Limb (tissue), 2 donors: ENCODE results near the gene DOCK9.
A peak's percentile ranks its signal among the peaks of the same experiment; 100 is the strongest.

Experiments
- DNase-seq, 2 donors: peaks; one replicate each; pipeline ENCODE4 v3.0.0-alpha.2; 2016; ENCODE audit errors: extremely low spot score in 2 of 2

DOCK9 gene

GRCh38 chr13:98945863-98946605, 31.8 kb downstream of the DOCK9 start:
- DNase-seq = no peak

- no peak for DNase-seq
These were observed 33.5 kb downstream of the DOCK9 start for GRCh38 chr13:98944336-98944735.

- no peak for DNase-seq
These were observed 34.9 kb downstream of the DOCK9 start for GRCh38 chr13:98942997-98943396.

- DNase-seq = no peak
These were observed 35.4 kb downstream of the DOCK9 start for GRCh38 chr13:98942485-98942884.

- no peak for DNase-seq
These were observed 36.3 kb downstream of the DOCK9 start for GRCh38 chr13:98941536-98941935.

GRCh38 chr13:98941126-98941525, 36.7 kb downstream of the DOCK9 start:
- DNase-seq = no peak

- no peak for DNase-seq
These were observed 37.4 kb downstream of the DOCK9 start for GRCh38 chr13:98940325-98941001.

- peak in 1 of 2 donors; percentile 63 for DNase-seq
These were observed 38.1 kb downstream of the DOCK9 start for GRCh38 chr13:98939660-98940191.

- no peak for DNase-seq
These were observed 39.1 kb downstream of the DOCK9 start for GRCh38 chr13:98938801-98939200.

GRCh38 chr13:98937911-98938381, 39.9 kb downstream of the DOCK9 start:
- no peak for DNase-seq

GRCh38 chr13:98934243-98934642, 43.6 kb downstream of the DOCK9 start:
- DNase-seq = no peak

- peak; percentile 69 to 70 for DNase-seq
These were observed 47.7 kb downstream of the DOCK9 start for GRCh38 chr13:98930151-98930591.

GRCh38 chr13:98927951-98928927, 49.6 kb downstream of the DOCK9 start:
- DNase-seq = peak in 1 of 2 donors; percentile 48

GRCh38 chr13:98925949-98926348, 51.9 kb downstream of the DOCK9 start:
- DNase-seq = no peak

GRCh38 chr13:98923641-98924397, 54.0 kb downstream of the DOCK9 start:
- no peak for DNase-seq

- no peak for DNase-seq
These were observed 55.6 kb downstream of the DOCK9 start for GRCh38 chr13:98922306-98922705.

GRCh38 chr13:98921786-98922185, 56.1 kb downstream of the DOCK9 start:
- no peak for DNase-seq

- no peak for DNase-seq
These were observed 56.8 kb downstream of the DOCK9 start for GRCh38 chr13:98921015-98921580.

GRCh38 chr13:98919566-98919965, 58.3 kb downstream of the DOCK9 start:
- no peak for DNase-seq

GRCh38 chr13:98918771-98919170, 59.1 kb downstream of the DOCK9 start:
- DNase-seq = no peak
